ENCODE results near the gene MSI2. TPM values are rescaled to one million over a fixed set of nuclear protein-coding genes. Genes with fewer than 3 reads are reported as not detected.

MSI2 gene
- total and polyA plus RNA-seq, 2 donors (not counting 1 experiment from before 2014, with no cell fraction given): 16.1 to 196 TPM

GRCh38 chr17:57331423-57331822 lies 75.1 kb downstream of the MSI2 start:
- no peaks in the 10 kb centered on the region for H3K9me3 Mint-ChIP-seq (ENCODE audit: insufficient read depth)
- TF ChIP-seq, protein P1, sequence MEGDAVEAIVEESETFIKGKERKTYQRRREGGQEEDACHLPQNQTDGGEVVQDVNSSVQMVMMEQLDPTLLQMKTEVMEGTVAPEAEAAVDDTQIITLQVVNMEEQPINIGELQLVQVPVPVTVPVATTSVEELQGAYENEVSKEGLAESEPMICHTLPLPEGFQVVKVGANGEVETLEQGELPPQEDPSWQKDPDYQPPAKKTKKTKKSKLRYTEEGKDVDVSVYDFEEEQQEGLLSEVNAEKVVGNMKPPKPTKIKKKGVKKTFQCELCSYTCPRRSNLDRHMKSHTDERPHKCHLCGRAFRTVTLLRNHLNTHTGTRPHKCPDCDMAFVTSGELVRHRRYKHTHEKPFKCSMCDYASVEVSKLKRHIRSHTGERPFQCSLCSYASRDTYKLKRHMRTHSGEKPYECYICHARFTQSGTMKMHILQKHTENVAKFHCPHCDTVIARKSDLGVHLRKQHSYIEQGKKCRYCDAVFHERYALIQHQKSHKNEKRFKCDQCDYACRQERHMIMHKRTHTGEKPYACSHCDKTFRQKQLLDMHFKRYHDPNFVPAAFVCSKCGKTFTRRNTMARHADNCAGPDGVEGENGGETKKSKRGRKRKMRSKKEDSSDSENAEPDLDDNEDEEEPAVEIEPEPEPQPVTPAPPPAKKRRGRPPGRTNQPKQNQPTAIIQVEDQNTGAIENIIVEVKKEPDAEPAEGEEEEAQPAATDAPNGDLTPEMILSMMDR (IDR thresholded peaks at IDR 0.05): no peak
- no peak for TF ChIP-seq EZH2 (IDR thresholded peaks at IDR 0.05; ENCODE audit: borderline replicate concordance, insufficient read depth, low read depth, low read length, poor library complexity, severe bottlenecking)
- H3K9ac ChIP-seq (ENCODE audit: low read length): no peak overlapping the region
- peaks cover 42% of the 10 kb centered on the region for H3K79me2 ChIP-seq (ENCODE audit: control insufficient read depth, insufficient read depth, low read length)
- H3K4me3 ChIP-seq (ENCODE audit: control extremely low read depth in 1 of 5, extremely low read depth in 1 of 5, insufficient read depth in 1 of 5, low read depth in 2 of 5, low read length in 4 of 5): no peak overlapping the region
- CTCF ChIA-PET: interaction anchor here (0.8 kb wide), 1 partner anchor 29 kb away, joined by 3 read pairs; no protein-coding TSS in a partner anchor
- 97% methylated on average over 8 of the region's 9 CpGs for WGBS (ENCODE audit: insufficient coverage)
- DNase-seq: no peak
- H3K4me1 ChIP-seq (ENCODE audit: control insufficient read depth in 2 of 2, insufficient read depth in 2 of 2, low read length in 2 of 2): no peaks in the 10 kb centered on the region
- no peak overlapping the region for H3K4me2 ChIP-seq (replicated peaks; ENCODE audit: low read depth, low read length, poor library complexity, severe bottlenecking)
- H3K27ac ChIP-seq (ENCODE audit: low read length in 2 of 2): no peak overlapping the region
- no peaks in the 10 kb centered on the region for H3K27me3 ChIP-seq (replicated peaks in 1 of 4; ENCODE audit: control extremely low read depth in 1 of 4, control insufficient read depth in 3 of 4, insufficient read depth in 4 of 4, low read length in 3 of 4)
- no peak overlapping the region for H3K27ac Mint-ChIP-seq
- intact Hi-C loops (cut with micrococcal nuclease): loop anchor here (10.0 kb wide), 1 partner anchor 403 kb away; no protein-coding TSS in a partner anchor
- H3K9me3 ChIP-seq (ENCODE audit: control extremely low read depth in 1 of 3, control insufficient read depth in 2 of 3, insufficient read depth in 1 of 3, low read length in 2 of 3): no peaks in the 10 kb centered on the region
- H3K36me3 ChIP-seq (replicated peaks in 1 of 2; ENCODE audit: control extremely low read depth in 1 of 2, control insufficient read depth in 1 of 2, extremely low read depth in 1 of 2, insufficient read depth in 2 of 2, low read length in 1 of 2): peaks cover 0 to 5% of the 10 kb centered on the region in 2 experiments
- no peak overlapping the region for H3K4me3 Mint-ChIP-seq
- H3K4me1 Mint-ChIP-seq: peaks cover 7% of the 10 kb centered on the region
- no peak overlapping the region for H2AFZ ChIP-seq (ENCODE audit: insufficient read depth, low read depth, low read length, poor library complexity, severe bottlenecking)
- peaks cover 38% of the 10 kb centered on the region for H4K20me1 ChIP-seq (ENCODE audit: control insufficient read depth, insufficient read depth, low read length, poor library complexity, severe bottlenecking)
- H3K27me3 Mint-ChIP-seq: no peaks in the 10 kb centered on the region
- ATAC-seq (ENCODE audit: low read depth): no peak
- POLR2A ChIA-PET: interaction anchor here (0.7 kb wide), 1 partner anchor 51 kb away, joined by 4 read pairs; no protein-coding TSS in a partner anchor

DNA sequence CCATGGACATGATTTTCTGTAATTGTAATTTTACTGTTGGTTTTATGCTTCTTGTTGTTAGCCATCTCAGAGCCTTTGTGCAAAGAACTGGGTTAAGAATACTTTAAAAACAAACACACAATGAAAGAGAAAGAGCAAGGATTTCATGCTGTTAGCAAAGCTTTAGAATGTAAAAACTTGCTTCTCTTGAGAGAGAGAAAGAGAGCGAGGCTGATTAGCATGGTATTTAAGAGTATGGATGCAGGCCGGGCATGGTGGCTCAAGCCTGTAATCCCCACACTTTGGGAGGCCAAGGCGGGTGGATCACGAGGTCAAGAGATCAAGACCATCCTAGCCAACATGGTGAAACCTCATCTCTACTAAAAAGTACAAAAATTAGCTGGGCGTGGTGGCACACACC lies 76.2 kb downstream of the MSI2 start:
- H3K27ac ChIP-seq (ENCODE audit: low read length in 2 of 2): no peak overlapping the region
- CTCF ChIA-PET: no interaction called here

More for the DNA sequence above, 76.2 kb downstream of the MSI2 start:
- intact Hi-C loops (cut with micrococcal nuclease): loop anchor here (10.0 kb wide), 1 partner anchor 402 kb away; no protein-coding TSS in a partner anchor
- Histone ChIP-seq H3K4me1 (ENCODE audit: control insufficient read depth in 2 of 2, insufficient read depth in 2 of 2, low read length in 2 of 2) (no peaks in the 10 kb centered on the region), H4K20me1 (ENCODE audit: control insufficient read depth, insufficient read depth, low read length, poor library complexity, severe bottlenecking) (peaks cover 46% of the 10 kb centered on the region), H2AFZ (ENCODE audit: insufficient read depth, low read depth, low read length, poor library complexity, severe bottlenecking) (no peak overlapping the region), H3K9ac (ENCODE audit: low read length) (no peak overlapping the region), H3K4me2 (replicated peaks; ENCODE audit: low read depth, low read length, poor library complexity, severe bottlenecking) (no peak overlapping the region), H3K27me3 (replicated peaks in 1 of 4; ENCODE audit: control extremely low read depth in 1 of 4, control insufficient read depth in 3 of 4, insufficient read depth in 4 of 4, low read length in 3 of 4) (no peaks in the 10 kb centered on the region), H3K9me3 (ENCODE audit: control extremely low read depth in 1 of 3, control insufficient read depth in 2 of 3, insufficient read depth in 1 of 3, low read length in 2 of 3) (no peaks in the 10 kb centered on the region), H3K4me3 (ENCODE audit: control extremely low read depth in 1 of 5, extremely low read depth in 1 of 5, insufficient read depth in 1 of 5, low read depth in 2 of 5, low read length in 4 of 5) (no peak overlapping the region), H3K36me3 (replicated peaks in 1 of 2; ENCODE audit: control extremely low read depth in 1 of 2, control insufficient read depth in 1 of 2, extremely low read depth in 1 of 2, insufficient read depth in 2 of 2, low read length in 1 of 2) (no peaks in the 10 kb centered on the region), H3K79me2 (ENCODE audit: control insufficient read depth, insufficient read depth, low read length) (peaks cover 51% of the 10 kb centered on the region)
- no peaks in the 10 kb centered on the region for H3K27me3 Mint-ChIP-seq
- POLR2A ChIA-PET: no interaction called here
- WGBS (ENCODE audit: insufficient coverage): no CpG with 5 or more reads among the region's 5 CpGs
- peaks cover 5% of the 10 kb centered on the region for H3K4me1 Mint-ChIP-seq
- no peak overlapping the region for H3K4me3 Mint-ChIP-seq
- no peak for DNase-seq
- ATAC-seq (ENCODE audit: low read depth): no peak
- TF ChIP-seq, protein P1 (IDR thresholded peaks at IDR 0.05): no peak
- TF ChIP-seq EZH2 (IDR thresholded peaks at IDR 0.05; ENCODE audit: borderline replicate concordance, insufficient read depth, low read depth, low read length, poor library complexity, severe bottlenecking): no peak
- H3K9me3 Mint-ChIP-seq (ENCODE audit: insufficient read depth): no peaks in the 10 kb centered on the region
- H3K27ac Mint-ChIP-seq: no peak overlapping the region

Data from B cell (primary cell).